Activated B cell treated with CpG ODN at 0.5 μM for 24 hours (primary cell): Measurements from ENCODE around the gene CCDC188. TPM values are rescaled to one million over a fixed set of nuclear protein-coding genes. Genes with fewer than 3 reads are reported as not detected.

Source experiments
- ATAC-seq: fragments of 200-7000 bp; cut with Tn5 transposase; one replicate; pipeline ENCODE4 v1.10.0; 2021; ENCODE audit warnings: low read depth, mild to moderate bottlenecking, moderate library complexity
- CTCF ChIA-PET: fragments of 350-600 bp; sonication (Branson Sonifier 250); formaldehyde crosslinking; loops from one replicate; lab custom pipeline; 2021; ENCODE audit warnings: antibody characterized with exemption; lab: Charles Lee
- POLR2A ChIA-PET: fragments of 350-600 bp; sonication (Branson Sonifier 250); formaldehyde crosslinking; loops from one replicate; lab custom pipeline; 2021; ENCODE audit warnings: antibody characterized with exemption; lab: Charles Lee
- DNase-seq: peaks from one replicate; pipeline ENCODE4 v3.0.0; 2022
- H3K27ac Mint-ChIP-seq: one replicate; pipeline ENCODE4 v1.8.0; 2020; ENCODE audit warnings: mixed read lengths
- H3K27me3 Mint-ChIP-seq: one replicate; pipeline ENCODE4 v1.8.0; 2021; ENCODE audit warnings: mixed read lengths
- H3K36me3 Mint-ChIP-seq: one replicate; pipeline ENCODE4 v1.8.0; 2021; ENCODE audit warnings: low read depth, mixed read lengths
- H3K4me1 Mint-ChIP-seq: one replicate; pipeline ENCODE4 v1.8.0; 2021; ENCODE audit warnings: mixed read lengths
- H3K4me3 Mint-ChIP-seq: one replicate; pipeline ENCODE4 v1.8.0; 2020; ENCODE audit warnings: mild to moderate bottlenecking, mixed read lengths
- H3K9me3 Mint-ChIP-seq: one replicate; pipeline ENCODE4 v1.8.0; 2020; ENCODE audit warnings: mixed read lengths
- CTCF ChIP-seq: fragments of 200-600 bp; IDR thresholded peaks from one replicate; pipeline ENCODE4 v1.8.0; 2022; ENCODE audit warnings: antibody characterized with exemption, mild to moderate bottlenecking
- intact Hi-C: fragments of 100-400 bp; cut with micrococcal nuclease; formaldehyde crosslinking; loops from one replicate; pipeline ENCODE4 v1.15.1; 2024
- total RNA-seq: library from RNA; stranded (reverse); gene quantifications from 2 replicates; pipeline ENCODE4 v1.2.3, GENCODE V29; 2022

CCDC188 gene
- total RNA-seq, 1 donor from 2014 or later, result not detected

DNA sequence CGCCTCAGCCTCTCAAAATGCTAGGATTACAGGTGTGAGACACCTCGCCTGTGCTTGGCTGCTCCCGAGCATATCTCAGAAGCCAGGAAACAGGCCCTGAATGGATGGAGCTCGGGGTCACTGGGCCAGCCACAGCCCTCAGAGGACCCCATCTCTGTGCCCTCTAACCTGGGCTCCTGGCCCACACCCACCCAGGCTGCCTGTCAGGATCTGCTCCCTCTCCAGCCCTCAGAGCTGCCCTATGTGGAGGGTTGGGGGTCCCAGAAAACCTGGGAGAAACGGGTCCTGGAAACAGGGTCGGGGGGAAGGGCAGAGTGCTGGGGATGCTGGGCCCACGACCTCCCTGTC lies 5.2 kb upstream of the CCDC188 start:
- intact Hi-C loops, result no loop called here
- no peak for DNase-seq
- Mint-ChIP-seq H3K36me3 (no peaks in the 10 kb centered on the region), H3K27ac (no peak overlapping the region), H3K9me3 (no peaks in the 10 kb centered on the region), H3K4me1 (no peaks in the 10 kb centered on the region), H3K27me3 (peaks cover 16% of the 10 kb centered on the region), H3K4me3 (no peak overlapping the region)
- POLR2A ChIA-PET, result no interaction called here
- no peak for TF ChIP-seq CTCF
- CTCF ChIA-PET, result interaction anchor here (1.6 kb wide), 1 partner anchor 82 kb away, joined by 13 read pairs; no protein-coding TSS in a partner anchor
- ATAC-seq, result no peak

DNA sequence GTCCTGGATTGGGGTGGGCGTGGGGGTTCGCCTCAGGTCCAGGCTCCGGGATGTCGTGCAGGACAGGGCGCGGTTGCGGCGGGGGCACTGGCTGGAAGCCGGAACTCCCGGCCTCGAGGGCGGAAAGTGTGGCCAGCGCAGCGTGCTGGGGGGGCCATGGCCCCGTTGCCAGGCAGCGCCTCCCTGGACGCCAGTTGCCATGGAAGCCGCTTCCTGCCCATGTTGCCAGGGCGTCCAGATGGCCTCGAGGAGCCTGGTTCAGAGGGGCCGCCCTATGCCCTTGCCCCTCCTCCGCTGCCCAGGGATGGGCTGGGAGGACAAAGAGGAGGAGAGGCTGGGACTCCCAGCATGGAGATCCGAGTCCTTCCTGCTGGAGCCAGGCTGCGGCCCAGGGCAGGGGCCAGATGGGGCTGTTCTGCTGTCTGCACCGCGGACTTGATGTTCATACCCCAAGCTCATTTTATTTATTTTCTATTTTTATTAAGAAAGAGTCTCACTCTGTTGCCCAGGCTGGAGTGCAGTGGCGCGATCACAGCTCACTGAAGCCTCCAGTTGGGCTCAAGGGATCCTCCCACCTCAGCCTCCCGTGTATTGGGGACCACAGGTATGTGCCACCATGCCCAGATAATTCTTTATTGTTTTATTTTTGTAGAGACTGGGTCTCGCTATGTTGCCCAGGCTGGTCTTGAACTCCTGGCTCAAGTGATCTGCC lies 4.6 kb upstream of the CCDC188 start:
- no peak overlapping the region for H3K27ac Mint-ChIP-seq
- POLR2A ChIA-PET, result no interaction called here
- no peak for DNase-seq
- no peak for TF ChIP-seq CTCF
- H3K4me3 Mint-ChIP-seq, result no peak overlapping the region
- no peak for ATAC-seq
- intact Hi-C loops, result no loop called here
- peaks cover 16% of the 10 kb centered on the region for H3K27me3 Mint-ChIP-seq
- no peaks in the 10 kb centered on the region for H3K9me3 Mint-ChIP-seq
- H3K36me3 Mint-ChIP-seq, result no peaks in the 10 kb centered on the region
- CTCF ChIA-PET, result no interaction called here
- H3K4me1 Mint-ChIP-seq, result no peaks in the 10 kb centered on the region

DNA sequence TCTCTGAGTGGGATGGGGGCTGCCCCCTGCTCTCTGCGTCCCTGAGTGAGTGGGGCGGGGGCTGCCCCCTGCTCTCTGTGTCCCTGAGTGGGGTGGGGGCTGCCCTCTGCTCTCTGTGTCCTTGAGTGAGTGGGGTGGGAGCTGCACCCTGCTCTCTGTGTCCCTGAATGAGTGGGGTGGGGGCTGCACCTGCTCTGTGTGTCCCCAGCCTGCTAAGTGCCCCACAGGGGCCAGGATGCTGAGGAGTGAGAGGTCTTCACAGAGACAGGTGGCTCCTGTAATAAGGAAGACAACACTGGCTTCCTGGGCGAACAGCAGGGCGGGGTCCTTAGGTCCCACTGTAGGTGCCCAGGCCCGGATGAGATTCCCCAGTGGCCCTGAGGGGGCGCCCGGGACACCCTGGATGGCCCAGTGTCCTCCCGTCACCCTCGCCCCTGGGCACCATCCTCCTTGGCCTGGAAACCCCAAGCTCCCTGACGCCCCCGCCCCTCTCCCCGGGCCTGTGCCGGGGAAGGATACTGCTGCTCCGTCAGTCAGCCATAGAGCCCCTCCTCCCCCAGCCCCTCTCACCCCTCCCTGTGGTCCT lies 3.8 kb upstream of the CCDC188 start:
- H3K27ac Mint-ChIP-seq, result no peak overlapping the region
- H3K4me1 Mint-ChIP-seq, result no peaks in the 10 kb centered on the region
- no peak overlapping the region for H3K4me3 Mint-ChIP-seq
- ATAC-seq (no peak), DNase-seq (no peak)
- POLR2A ChIA-PET, result no interaction called here
- no peaks in the 10 kb centered on the region for H3K9me3 Mint-ChIP-seq
- peaks cover 14% of the 10 kb centered on the region for H3K27me3 Mint-ChIP-seq
- H3K36me3 Mint-ChIP-seq, result no peaks in the 10 kb centered on the region
- no peak for TF ChIP-seq CTCF
- CTCF ChIA-PET, result no interaction called here
- intact Hi-C loops, result no loop called here

GRCh38 chr22:20153945-20154344 lies 3.1 kb upstream of the CCDC188 start:
- intact Hi-C loops, result no loop called here
- CTCF ChIA-PET, result no interaction called here
- Mint-ChIP-seq H3K4me1 (no peaks in the 10 kb centered on the region), H3K4me3 (no peak overlapping the region), H3K9me3 (no peaks in the 10 kb centered on the region), H3K27me3 (peaks cover 12% of the 10 kb centered on the region), H3K36me3 (no peaks in the 10 kb centered on the region), H3K27ac (no peak overlapping the region)
- POLR2A ChIA-PET, result interaction anchor here (0.6 kb wide), 1 partner anchor 198 kb away, joined by 4 read pairs; no protein-coding TSS in a partner anchor
- DNase-seq (no peak), ATAC-seq (no peak)
- TF ChIP-seq CTCF, result no peak

GRCh38 chr22:20152464-20152890 lies 1.6 kb upstream of the CCDC188 start:
- no peak for TF ChIP-seq CTCF
- no peaks in the 10 kb centered on the region for H3K4me1 Mint-ChIP-seq
- H3K4me3 Mint-ChIP-seq, result no peak overlapping the region
- H3K27ac Mint-ChIP-seq, result no peak overlapping the region
- no peaks in the 10 kb centered on the region for H3K9me3 Mint-ChIP-seq
- intact Hi-C loops, result no loop called here
- ChIA-PET POLR2A (no interaction called here), CTCF (no interaction called here)
- ATAC-seq (no peak), DNase-seq (no peak)
- no peaks in the 10 kb centered on the region for H3K36me3 Mint-ChIP-seq
- H3K27me3 Mint-ChIP-seq, result peaks cover 3% of the 10 kb centered on the region
